ENCODE measurements around the gene MN1.

DNA sequence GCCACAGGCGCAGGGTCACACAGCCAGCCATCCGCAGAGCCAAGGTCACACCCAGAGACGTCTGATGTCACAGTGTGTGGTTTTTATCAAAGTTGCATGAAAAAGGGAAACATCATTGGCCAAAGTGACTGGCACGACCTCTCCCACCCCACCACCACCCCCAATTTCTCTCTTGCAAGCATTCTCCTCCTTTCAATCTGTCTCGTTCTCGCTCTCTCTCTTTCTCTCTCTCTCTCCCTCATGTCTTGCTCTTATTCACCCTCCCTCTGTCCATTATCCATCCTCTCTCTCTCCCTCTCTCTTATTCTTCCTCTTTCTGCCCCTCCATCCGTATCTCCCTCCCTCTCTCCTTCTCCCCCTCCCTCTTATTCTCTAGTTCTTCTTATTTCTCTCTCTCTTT lies 40.6 kb downstream of the MN1 start:
- TF ChIP-seq, protein P1, sequence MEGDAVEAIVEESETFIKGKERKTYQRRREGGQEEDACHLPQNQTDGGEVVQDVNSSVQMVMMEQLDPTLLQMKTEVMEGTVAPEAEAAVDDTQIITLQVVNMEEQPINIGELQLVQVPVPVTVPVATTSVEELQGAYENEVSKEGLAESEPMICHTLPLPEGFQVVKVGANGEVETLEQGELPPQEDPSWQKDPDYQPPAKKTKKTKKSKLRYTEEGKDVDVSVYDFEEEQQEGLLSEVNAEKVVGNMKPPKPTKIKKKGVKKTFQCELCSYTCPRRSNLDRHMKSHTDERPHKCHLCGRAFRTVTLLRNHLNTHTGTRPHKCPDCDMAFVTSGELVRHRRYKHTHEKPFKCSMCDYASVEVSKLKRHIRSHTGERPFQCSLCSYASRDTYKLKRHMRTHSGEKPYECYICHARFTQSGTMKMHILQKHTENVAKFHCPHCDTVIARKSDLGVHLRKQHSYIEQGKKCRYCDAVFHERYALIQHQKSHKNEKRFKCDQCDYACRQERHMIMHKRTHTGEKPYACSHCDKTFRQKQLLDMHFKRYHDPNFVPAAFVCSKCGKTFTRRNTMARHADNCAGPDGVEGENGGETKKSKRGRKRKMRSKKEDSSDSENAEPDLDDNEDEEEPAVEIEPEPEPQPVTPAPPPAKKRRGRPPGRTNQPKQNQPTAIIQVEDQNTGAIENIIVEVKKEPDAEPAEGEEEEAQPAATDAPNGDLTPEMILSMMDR (IDR thresholded peaks at IDR 0.05), result no peak
- no peak for TF ChIP-seq POLR2A (IDR thresholded peaks at IDR 0.05)

Measured in uterus (tissue), 2 donors.